DMS114 treated with DMSO at 0.1 percent for 48 hours (cell line): ENCODE results near the gene ALDH16A1.
"Not testable (repeated sequence)": the region's sequence is repeated elsewhere in the genome, so short reads cannot be mapped to it uniquely, and the experiment has no call there.

ENCODE experiments used
- DNase-seq: peaks from one replicate; lab custom pipeline; 2025; ENCODE audit not compliant: unreplicated experiment; lab: John Stamatoyannopoulos, UW

ALDH16A1 gene

GRCh38 chr19:49439836-49440235, 13.2 kb upstream of the ALDH16A1 start:
- DNase-seq: no peak

- no peak for DNase-seq
Measured at GRCh38 chr19:49440439-49441209, 12.4 kb upstream of the ALDH16A1 start.

- DNase-seq: no peak
Measured at GRCh38 chr19:49441210-49441959, 11.6 kb upstream of the ALDH16A1 start, which contains the start of gene SLC17A7. SLC17A7 (minus strand) TSS chr19:49441527; CDS start chr19:49441379, 148 bp downstream.

GRCh38 chr19:49441960-49442350, 11.1 kb upstream of the ALDH16A1 start:
- DNase-seq: no peak

GRCh38 chr19:49442354-49442753, 10.7 kb upstream of the ALDH16A1 start:
- DNase-seq: no peak

- DNase-seq: peak; percentile 49
Measured at GRCh38 chr19:49442771-49443365, 10.2 kb upstream of the ALDH16A1 start.

- DNase-seq: peak; percentile 79
Measured at GRCh38 chr19:49443366-49444099, 9.5 kb upstream of the ALDH16A1 start.

- DNase-seq: not testable (repeated sequence)
Measured at GRCh38 chr19:49444100-49444700, 8.8 kb upstream of the ALDH16A1 start.

- DNase-seq: no peak
Measured at GRCh38 chr19:49445997-49446396, 7.0 kb upstream of the ALDH16A1 start.

GRCh38 chr19:49447485-49448431, 5.3 kb upstream of the ALDH16A1 start:
- peak; percentile 18 for DNase-seq

GRCh38 chr19:49448432-49448786, 4.6 kb upstream of the ALDH16A1 start:
- no peak for DNase-seq

GRCh38 chr19:49450405-49450804, 2.6 kb upstream of the ALDH16A1 start:
- DNase-seq: no peak

- peak; percentile 95 for DNase-seq
Measured at GRCh38 chr19:49451430-49452181, 1.4 kb upstream of the ALDH16A1 start, which contains the start of gene PIH1D1. PIH1D1 (minus strand) TSS chr19:49451814; CDS start chr19:49451574, 240 bp downstream.

GRCh38 chr19:49453757-49454240, 774 bp downstream of the ALDH16A1 start:
- no peak for DNase-seq

- no peak for DNase-seq
Measured at GRCh38 chr19:49455773-49456172, 2.7 kb downstream of the ALDH16A1 start.

- no peak for DNase-seq
Measured at GRCh38 chr19:49456326-49456725, 3.3 kb downstream of the ALDH16A1 start.

GRCh38 chr19:49458567-49458903, 5.5 kb downstream of the ALDH16A1 start:
- no peak for DNase-seq

GRCh38 chr19:49459388-49459787, 6.4 kb downstream of the ALDH16A1 start:
- DNase-seq: no peak

GRCh38 chr19:49461130-49461529, 8.1 kb downstream of the ALDH16A1 start:
- not testable (repeated sequence) for DNase-seq
